ENCODE measurements around the gene GPR42. TPM values are rescaled to one million over a fixed set of nuclear protein-coding genes. Genes with fewer than 3 reads are reported as not detected.

The GPR42 gene
- total and polyA plus RNA-seq, 10 of the 15 experiments (the other 5 are each of a cell fraction or from before 2014, with no cell fraction given): 0.13 TPM; not detected in 9

GRCh38 chr19:35346193-35347052 lies 24.4 kb upstream of the GPR42 start (continued):
- TF ChIP-seq SKIL (IDR thresholded peaks at IDR 0.05; ENCODE audit: low read depth, poor library complexity, severe bottlenecking) (peak; percentile 92), SIX5 (IDR thresholded peaks at IDR 0.05; ENCODE audit: low read depth, low read length, severe bottlenecking) (no peak), MAX (IDR thresholded peaks at IDR 0.05; ENCODE audit: low read depth, low read length) (peak; percentile 76), FOS (IDR thresholded peaks at IDR 0.05; ENCODE audit: borderline replicate concordance, extremely low read depth, insufficient read length) (no peak), BCLAF1 (IDR thresholded peaks at IDR 0.05) (no peak), ZNF622 (IDR thresholded peaks at IDR 0.05) (no peak), REST (IDR thresholded peaks at IDR 0.05; ENCODE audit: low read depth, low read length) (no peak), USF2 (IDR thresholded peaks at IDR 0.05; ENCODE audit: borderline replicate concordance, low read depth, low read length) (no peak), PAX5 (IDR thresholded peaks at IDR 0.05; ENCODE audit: borderline replicate concordance, low read depth, low read length) (peak; percentile 81; the same call in 1 of the 2 replicates), CBFB (IDR thresholded peaks at IDR 0.05; ENCODE audit: low read depth) (peak; percentile 20; the same call in 1 of the 2 replicates), SREBF2 (IDR thresholded peaks at IDR 0.05; ENCODE audit: low read length) (no peak), CUX1 (IDR thresholded peaks at IDR 0.05; ENCODE audit: insufficient replicate concordance, low read depth, low read length) (no peak)

All from GM12878 (cell line).